Endodermal cell (in vitro differentiated cells): ENCODE measurements around the gene COA8. TPM values are rescaled to one million over a fixed set of nuclear protein-coding genes. Genes with fewer than 3 reads are reported as not detected.
A peak's percentile ranks its signal among the peaks of the same experiment; 100 is the strongest.

Source experiments
- DNase-seq: peaks from one replicate; pipeline ENCODE4 v3.0.0-alpha.2; 2017
- H3K27ac ChIP-seq: 2 replicates; pipeline ENCODE4 v1.5.1; 2013; ENCODE audit warnings: mild to moderate bottlenecking, low read depth, low read length, moderate library complexity
- H3K27me3 ChIP-seq: 2 replicates; pipeline ENCODE4 v1.6.1; 2013; ENCODE audit warnings: mild to moderate bottlenecking, low read length, moderate library complexity; ENCODE audit not compliant: insufficient read depth, control insufficient read depth, poor library complexity, severe bottlenecking
- H3K36me3 ChIP-seq: 2 replicates; pipeline ENCODE4 v1.7.0; 2013; ENCODE audit warnings: mild to moderate bottlenecking, low read length, moderate library complexity; ENCODE audit not compliant: control insufficient read depth, insufficient read depth
- H3K4me1 ChIP-seq: one replicate; pipeline ENCODE4 v1.7.0; 2013; ENCODE audit warnings: low read length; ENCODE audit not compliant: control insufficient read depth, insufficient read depth
- H3K4me3 ChIP-seq: 2 replicates; pipeline ENCODE4 v1.5.1; 2013; ENCODE audit warnings: mild to moderate bottlenecking, low read length, moderate library complexity
- H3K9ac ChIP-seq: 2 replicates; pipeline ENCODE4 v1.6.1; 2013; ENCODE audit warnings: mild to moderate bottlenecking, low read length, moderate library complexity; ENCODE audit not compliant: poor library complexity, severe bottlenecking; ENCODE audit errors: extremely low read depth
- H3K9me3 ChIP-seq: 2 replicates; pipeline ENCODE4 v1.6.1; 2013; ENCODE audit warnings: mild to moderate bottlenecking, low read length, moderate library complexity; ENCODE audit not compliant: control insufficient read depth
- H3K27ac Mint-ChIP-seq: 2 replicates; pipeline ENCODE4 v1.8.0; 2020; ENCODE audit warnings: mixed read lengths
- H3K27me3 Mint-ChIP-seq: 2 replicates; pipeline ENCODE4 v1.8.0; 2021; ENCODE audit warnings: mild to moderate bottlenecking, mixed read lengths; ENCODE audit not compliant: insufficient read depth
- H3K36me3 Mint-ChIP-seq: 2 replicates; pipeline ENCODE4 v1.8.0; 2020; ENCODE audit warnings: low read depth, mixed read lengths
- H3K4me1 Mint-ChIP-seq: 2 replicates; pipeline ENCODE4 v1.8.0; 2020; ENCODE audit warnings: mixed read lengths
- H3K4me3 Mint-ChIP-seq: 2 replicates; pipeline ENCODE4 v1.8.0; 2020; ENCODE audit warnings: mild to moderate bottlenecking, moderate library complexity, mixed read lengths
- H3K9me3 Mint-ChIP-seq: 2 replicates; pipeline ENCODE4 v1.8.0; 2020; ENCODE audit warnings: mild to moderate bottlenecking, mixed read lengths
- CTCF ChIP-seq: fragments of 200-600 bp; sonication (generic); conservative IDR thresholded peaks from 2 replicates; pipeline ENCODE4 v1.5.0; 2021; ENCODE audit warnings: antibody characterized with exemption, mild to moderate bottlenecking
- WGBS, 2 experiments: methylation state at CpG; one replicate each; pipeline versions ENCODE4 v1.1.5 to v1.1.7; 2013; ENCODE audit warnings: missing lambda C conversion rate in 2 of 2, mixed read lengths in 1 of 2; ENCODE audit not compliant: insufficient coverage in 1 of 2, insufficient read length in 1 of 2; 5-methylcytosine and 5-hydroxymethylcytosine counted together
- total RNA-seq, 2 donors: library from RNA; stranded (reverse); fragmentation: NEBNext Ultra II Directional in 1 of 2; extraction: Animal tissue kit (Norgen Biotek cat#: 25700) in 1 of 2; gene quantifications; 2 replicates in 1 of 2; 3 replicates in 1 of 2; pipeline ENCODE4 v1.2.1, GENCODE V29; 2021

COA8 gene
- total RNA-seq, 2 donors from 2014 or later: 30.1 to 39.8 TPM

- Mint-ChIP-seq H3K27ac (peak within 1 kb of the TSS; percentile 98), H3K4me1 (peaks cover 34% of the 10 kb centered on the region), H3K36me3 (no peaks in the 10 kb centered on the region), H3K4me3 (peak within 1 kb of the TSS; percentile 82), H3K27me3 (peaks cover 8% of the 10 kb centered on the region), H3K9me3 (no peaks in the 10 kb centered on the region)
- H3K27ac ChIP-seq: peak within 1 kb of the TSS; percentile 88
- H3K9me3 ChIP-seq: no peaks in the 10 kb centered on the region
- H3K4me3 ChIP-seq: peak within 1 kb of the TSS; percentile 87
- H3K4me1 ChIP-seq: peaks cover 23% of the 10 kb centered on the region
- H3K27me3 ChIP-seq: peaks cover 4% of the 10 kb centered on the region
- no peak for TF ChIP-seq CTCF
- H3K36me3 ChIP-seq: peaks cover 7% of the 10 kb centered on the region
- peak within 1 kb of the TSS; percentile 85 for H3K9ac ChIP-seq
- peak; percentile 95 for DNase-seq
- 6 to 13% methylated on average over 12 to 61 of the region's 70 CpGs for WGBS, 2 experiments
These were observed 34.0 kb upstream of the COA8 start, which contains the start of gene TRMT61A for GRCh38 chr14:103528587-103529382. Gene TRMT61A (plus strand): TSS chr14:103529196. CDS start chr14:103529979, 783 bp downstream.

- Mint-ChIP-seq H3K36me3 (no peaks in the 10 kb centered on the region), H3K4me1 (peaks cover 27% of the 10 kb centered on the region), H3K4me3 (peak overlapping the region; percentile 82), H3K27ac (peak overlapping the region; percentile 90), H3K27me3 (no peaks in the 10 kb centered on the region), H3K9me3 (no peaks in the 10 kb centered on the region)
- DNase-seq: no peak
- H3K27me3 ChIP-seq: no peaks in the 10 kb centered on the region
- 53 to 66% methylated on average over 22 to 42 of the region's 42 CpGs for WGBS, 2 experiments
- H3K4me3 ChIP-seq: peak overlapping the region; percentile 87
- no peak for TF ChIP-seq CTCF
- H3K9me3 ChIP-seq: no peaks in the 10 kb centered on the region
- peaks cover 7% of the 10 kb centered on the region for H3K36me3 ChIP-seq
- no peak overlapping the region for H3K27ac ChIP-seq
- peak overlapping the region; percentile 47 for H3K9ac ChIP-seq
- peaks cover 18% of the 10 kb centered on the region for H3K4me1 ChIP-seq
These were observed 33.1 kb upstream of the COA8 start for GRCh38 chr14:103529383-103530365.

GRCh38 chr14:103530390-103530789 is 32.4 kb upstream of the COA8 start:
- WGBS, 2 experiments: 65 to 73% methylated on average over 5 to 7 of the region's 7 CpGs
- no peak overlapping the region for H3K9ac ChIP-seq
- no peak for TF ChIP-seq CTCF
- H3K4me3 ChIP-seq: no peak overlapping the region
- H3K27me3 Mint-ChIP-seq: no peaks in the 10 kb centered on the region
- H3K4me1 Mint-ChIP-seq: peaks cover 20% of the 10 kb centered on the region
- peak overlapping the region; percentile 72 for H3K27ac Mint-ChIP-seq
- no peaks in the 10 kb centered on the region for H3K27me3 ChIP-seq
- no peaks in the 10 kb centered on the region for H3K36me3 Mint-ChIP-seq
- peaks cover 7% of the 10 kb centered on the region for H3K36me3 ChIP-seq
- no peaks in the 10 kb centered on the region for H3K9me3 ChIP-seq
- peak; percentile 91 for DNase-seq
- H3K27ac ChIP-seq: no peak overlapping the region
- H3K9me3 Mint-ChIP-seq: no peaks in the 10 kb centered on the region
- H3K4me1 ChIP-seq: peaks cover 16% of the 10 kb centered on the region
- H3K4me3 Mint-ChIP-seq: peak overlapping the region; percentile 82
